ENCODE results near the gene PHLPP2. TPM values are rescaled to one million over a fixed set of nuclear protein-coding genes. Genes with fewer than 3 reads are reported as not detected.
A peak's percentile ranks its signal among the peaks of the same experiment; 100 is the strongest.

The PHLPP2 gene
- total RNA-seq, 1 donor from 2014 or later: 10.2 TPM

GRCh38 chr16:71727551-71728324 is 3.2 kb upstream of the PHLPP2 start:
- no peak for DNase-seq (ENCODE audit: low spot score)
- TF ChIP-seq CTCF (IDR thresholded peaks at IDR 0.05): no peak
- H3K27me3 Mint-ChIP-seq (ENCODE audit: low read depth): no peaks in the 10 kb centered on the region
- no peaks in the 10 kb centered on the region for H3K9me3 Mint-ChIP-seq (ENCODE audit: low read depth)
- H3K36me3 Mint-ChIP-seq (ENCODE audit: low read depth): peaks cover 15% of the 10 kb centered on the region
- no peak overlapping the region for H3K27ac Mint-ChIP-seq (ENCODE audit: unreplicated experiment)
- H3K4me1 Mint-ChIP-seq (ENCODE audit: low read depth): peaks cover 8% of the 10 kb centered on the region
- H3K4me3 Mint-ChIP-seq (ENCODE audit: unreplicated experiment): no peak overlapping the region

GRCh38 chr16:71726476-71727315 is 2.2 kb upstream of the PHLPP2 start:
- peaks cover 19% of the 10 kb centered on the region for H3K4me1 Mint-ChIP-seq (ENCODE audit: low read depth)
- no peak for DNase-seq (ENCODE audit: low spot score)
- no peaks in the 10 kb centered on the region for H3K27me3 Mint-ChIP-seq (ENCODE audit: low read depth)
- no peak for TF ChIP-seq CTCF (IDR thresholded peaks at IDR 0.05)
- no peak overlapping the region for H3K4me3 Mint-ChIP-seq (ENCODE audit: unreplicated experiment)
- H3K27ac Mint-ChIP-seq (ENCODE audit: unreplicated experiment): no peak overlapping the region
- H3K36me3 Mint-ChIP-seq (ENCODE audit: low read depth): peaks cover 9% of the 10 kb centered on the region
- no peaks in the 10 kb centered on the region for H3K9me3 Mint-ChIP-seq (ENCODE audit: low read depth)

- no peak overlapping the region for H3K27ac Mint-ChIP-seq (ENCODE audit: unreplicated experiment)
- no peaks in the 10 kb centered on the region for H3K36me3 Mint-ChIP-seq (ENCODE audit: low read depth)
- peaks cover 21% of the 10 kb centered on the region for H3K4me1 Mint-ChIP-seq (ENCODE audit: low read depth)
- H3K4me3 Mint-ChIP-seq (ENCODE audit: unreplicated experiment): peak overlapping the region; percentile 73
- no peak for TF ChIP-seq CTCF (IDR thresholded peaks at IDR 0.05)
- no peaks in the 10 kb centered on the region for H3K27me3 Mint-ChIP-seq (ENCODE audit: low read depth)
- H3K9me3 Mint-ChIP-seq (ENCODE audit: low read depth): no peaks in the 10 kb centered on the region
- no peak for DNase-seq (ENCODE audit: low spot score)
These were observed 773 bp downstream of the PHLPP2 start for GRCh38 chr16:71723537-71724319.

GRCh38 chr16:71722801-71723536 is 1.5 kb downstream of the PHLPP2 start:
- Mint-ChIP-seq H3K27me3 (ENCODE audit: low read depth) (no peaks in the 10 kb centered on the region), H3K27ac (ENCODE audit: unreplicated experiment) (peak overlapping the region; percentile 92), H3K9me3 (ENCODE audit: low read depth) (no peaks in the 10 kb centered on the region), H3K36me3 (ENCODE audit: low read depth) (no peaks in the 10 kb centered on the region), H3K4me1 (ENCODE audit: low read depth) (peaks cover 21% of the 10 kb centered on the region), H3K4me3 (ENCODE audit: unreplicated experiment) (peak overlapping the region; percentile 94)
- peak; percentile 94 for DNase-seq (ENCODE audit: low spot score)
- TF ChIP-seq CTCF (IDR thresholded peaks at IDR 0.05): peak; percentile 12
